ENCODE measurements around the gene DNMT3A.

DNMT3A gene

DNA sequence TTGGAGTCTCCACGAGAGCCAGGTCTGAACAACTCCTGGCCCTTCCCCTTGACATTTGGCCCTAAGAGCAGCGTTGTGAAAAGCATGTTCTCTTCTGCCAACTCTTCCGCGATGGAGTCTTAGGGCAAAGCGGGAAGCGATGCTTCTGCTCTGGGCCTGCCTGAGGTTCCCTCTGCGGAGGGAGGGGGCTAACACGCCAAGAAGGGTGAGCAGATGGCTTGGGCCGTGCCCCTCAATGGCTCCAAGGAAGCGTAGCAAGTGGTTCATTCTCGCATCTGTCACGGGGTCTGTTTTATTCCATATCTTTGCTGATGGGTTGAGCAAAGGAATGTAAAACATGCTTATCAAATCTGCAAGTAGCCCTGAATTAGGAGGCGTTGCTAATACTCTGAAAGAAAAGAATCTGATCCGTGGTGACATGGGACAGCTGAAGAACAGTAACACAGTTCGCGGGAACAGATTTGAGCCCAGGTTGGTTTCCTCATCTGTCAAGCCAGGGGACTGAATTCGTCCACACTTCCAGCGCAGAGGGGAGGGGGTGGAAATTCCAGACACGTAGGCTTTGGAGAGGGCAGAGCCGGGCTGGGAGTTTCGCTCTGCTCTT, 38.0 kb downstream of the DNMT3A start:
- DNase-seq = no peak

DNA sequence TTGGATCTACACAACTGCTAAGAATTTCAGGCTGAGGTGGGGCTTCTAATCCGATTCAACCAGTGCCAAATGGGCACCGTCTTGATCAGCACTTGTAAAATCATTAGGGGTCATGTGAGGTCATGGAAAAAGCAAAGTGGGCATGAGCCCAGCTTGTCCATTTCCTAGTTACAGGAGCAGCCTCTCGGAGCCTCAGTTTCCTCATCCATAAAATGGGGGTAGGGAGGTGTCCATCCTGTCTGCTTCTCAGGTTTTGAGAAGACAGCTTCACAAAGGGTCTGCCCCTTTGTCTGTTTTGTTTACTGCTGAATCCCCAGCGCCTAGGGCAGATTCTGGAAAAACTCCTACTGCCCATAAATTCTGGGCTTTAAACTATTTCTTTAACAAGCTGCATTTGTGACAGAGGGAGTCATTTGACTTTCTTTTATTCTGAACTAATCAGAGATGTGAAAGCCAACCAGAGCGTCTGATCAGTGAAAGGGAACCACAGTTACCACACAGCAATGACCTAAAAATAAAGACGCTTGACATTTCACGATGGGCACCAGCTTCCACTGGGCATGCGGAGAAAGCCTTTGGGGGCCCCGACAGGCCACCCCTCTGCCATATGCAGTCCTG, 38.9 kb downstream of the DNMT3A start:
- no peak for DNase-seq

DNA sequence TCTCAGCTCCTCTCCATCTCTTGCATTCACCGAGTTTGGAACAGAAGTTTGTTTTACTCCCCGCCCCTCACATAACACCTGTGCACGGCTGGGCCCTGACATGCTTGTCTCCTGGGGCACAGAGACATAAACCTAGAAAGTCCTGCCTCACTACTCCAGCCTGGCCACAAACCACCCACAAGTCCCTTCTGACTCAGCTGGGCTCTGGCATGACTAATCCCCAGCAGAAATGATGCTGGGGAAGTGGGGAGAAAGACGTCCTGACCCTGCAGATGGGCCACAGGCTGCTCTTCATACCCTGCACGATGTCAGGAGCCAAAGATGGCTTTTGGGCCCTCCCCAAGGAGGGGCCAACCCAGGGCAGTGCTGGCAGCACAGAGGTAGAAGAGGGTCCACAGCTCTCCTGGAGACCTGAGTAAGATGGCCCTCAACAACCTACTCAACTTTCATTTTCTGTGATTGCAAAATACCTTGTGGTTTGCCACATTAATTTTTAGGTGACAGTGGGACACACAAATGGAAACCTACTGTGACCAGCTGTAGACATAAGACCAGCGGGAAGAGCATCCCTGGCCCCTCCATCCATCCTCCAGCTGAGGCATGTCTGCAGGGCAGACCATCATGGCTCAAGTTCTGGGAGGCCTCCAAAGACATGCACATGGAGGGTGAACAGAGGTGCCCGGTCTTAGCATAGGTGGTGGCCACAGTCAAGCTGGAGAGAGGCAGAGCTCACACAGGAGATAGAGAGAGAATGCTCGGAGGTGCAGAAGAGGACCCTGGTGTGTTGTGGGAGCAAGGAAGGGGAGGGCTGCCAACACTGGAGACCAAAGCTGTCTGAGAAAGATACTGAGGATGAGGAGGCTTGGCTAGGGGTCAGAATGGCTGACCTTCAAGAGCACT, 40.0 kb downstream of the DNMT3A start:
- DNase-seq = peak; percentile 72

DNA sequence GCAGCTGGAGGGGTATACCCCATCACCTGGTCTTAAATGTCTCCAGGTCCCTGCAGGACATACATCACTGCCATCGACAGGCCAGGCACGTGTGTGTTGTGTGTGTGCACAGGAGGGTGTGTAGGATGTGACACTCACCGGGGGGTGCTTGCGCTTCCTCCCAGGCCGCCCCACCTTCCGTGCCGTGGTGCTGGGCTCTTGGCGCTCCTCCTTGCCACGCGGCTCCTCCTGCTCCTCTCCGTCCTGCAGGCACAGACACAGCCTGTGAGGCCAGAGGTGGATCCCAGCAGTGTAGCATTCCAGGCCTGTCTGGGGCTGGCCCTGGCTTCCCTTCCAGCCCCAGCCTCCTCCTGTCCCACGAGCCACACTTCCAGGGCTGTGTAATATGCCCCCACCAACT, 41.7 kb downstream of the DNMT3A start:
- DNase-seq = no peak

DNA sequence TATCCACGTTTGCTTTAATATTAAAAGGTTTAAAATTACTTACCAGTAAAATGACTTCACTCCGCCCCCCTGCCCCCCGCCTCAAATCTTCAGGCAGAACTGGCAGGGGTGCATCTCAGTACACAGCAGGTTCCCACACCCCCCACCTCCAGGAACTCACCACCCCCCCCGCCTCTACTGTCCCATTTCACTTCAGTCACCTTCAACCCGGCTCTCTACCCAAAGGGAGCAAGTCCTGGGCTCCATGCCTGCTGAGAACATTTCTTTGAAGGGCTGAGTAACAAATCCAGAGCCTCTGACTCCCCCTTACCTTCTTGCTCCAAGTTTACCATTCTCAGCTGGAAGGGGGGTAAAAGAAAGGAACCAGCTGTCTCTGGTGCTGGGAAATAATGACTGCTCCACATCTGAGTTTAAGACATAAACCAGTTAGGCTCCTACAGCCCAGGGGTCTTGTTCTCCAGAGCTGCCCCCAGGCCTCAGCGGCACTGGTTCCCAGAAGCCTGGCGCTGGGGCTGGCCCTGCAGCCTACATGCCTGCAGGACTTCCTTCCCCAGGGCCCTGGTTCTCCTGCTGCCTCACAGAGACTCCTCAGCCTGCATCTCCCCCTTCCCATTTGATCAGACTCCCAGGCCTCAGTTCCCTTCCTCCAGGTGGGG, 42.8 kb downstream of the DNMT3A start:
- DNase-seq = no peak

DNA sequence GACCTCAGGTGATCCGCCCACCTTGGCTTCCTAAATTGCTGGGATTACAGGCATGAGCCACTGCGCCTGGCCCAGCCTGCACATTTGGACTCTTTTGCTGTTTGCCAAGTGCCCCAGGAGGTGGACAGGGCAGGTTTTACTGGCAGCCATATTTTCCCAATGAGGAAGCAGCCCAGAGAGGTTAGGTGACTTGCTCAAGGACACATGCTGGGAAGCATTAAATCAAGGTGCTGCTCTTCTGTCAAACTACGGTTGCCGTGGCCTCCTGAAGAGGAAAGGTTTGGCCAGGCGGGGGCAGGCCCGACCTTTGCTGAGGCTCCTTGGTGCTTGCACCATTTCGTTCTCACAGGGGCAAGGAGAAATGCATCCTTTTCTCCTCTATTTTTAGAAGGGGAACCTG, 44.0 kb downstream of the DNMT3A start:
- no peak for DNase-seq

DNA sequence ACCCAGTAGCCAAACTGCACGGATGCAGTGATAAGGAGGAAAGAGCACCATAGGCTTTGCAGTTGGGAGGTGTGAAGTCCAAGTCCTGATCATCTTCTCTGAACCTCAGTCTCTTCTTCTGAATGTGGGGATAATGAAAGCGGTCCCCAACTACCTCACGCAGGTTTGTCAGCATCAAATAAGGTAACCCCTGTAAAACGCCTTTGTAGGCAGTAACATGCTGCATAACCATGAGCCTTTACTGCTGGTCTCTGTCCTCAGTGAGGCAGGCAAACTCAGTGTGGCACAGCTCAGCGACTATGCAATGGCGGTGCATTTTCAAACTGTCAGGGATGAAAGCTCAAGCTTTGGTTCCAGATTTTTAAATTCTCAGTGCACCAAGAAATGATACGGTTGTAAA, 46.1 kb downstream of the DNMT3A start:
- DNase-seq = no peak

DNA sequence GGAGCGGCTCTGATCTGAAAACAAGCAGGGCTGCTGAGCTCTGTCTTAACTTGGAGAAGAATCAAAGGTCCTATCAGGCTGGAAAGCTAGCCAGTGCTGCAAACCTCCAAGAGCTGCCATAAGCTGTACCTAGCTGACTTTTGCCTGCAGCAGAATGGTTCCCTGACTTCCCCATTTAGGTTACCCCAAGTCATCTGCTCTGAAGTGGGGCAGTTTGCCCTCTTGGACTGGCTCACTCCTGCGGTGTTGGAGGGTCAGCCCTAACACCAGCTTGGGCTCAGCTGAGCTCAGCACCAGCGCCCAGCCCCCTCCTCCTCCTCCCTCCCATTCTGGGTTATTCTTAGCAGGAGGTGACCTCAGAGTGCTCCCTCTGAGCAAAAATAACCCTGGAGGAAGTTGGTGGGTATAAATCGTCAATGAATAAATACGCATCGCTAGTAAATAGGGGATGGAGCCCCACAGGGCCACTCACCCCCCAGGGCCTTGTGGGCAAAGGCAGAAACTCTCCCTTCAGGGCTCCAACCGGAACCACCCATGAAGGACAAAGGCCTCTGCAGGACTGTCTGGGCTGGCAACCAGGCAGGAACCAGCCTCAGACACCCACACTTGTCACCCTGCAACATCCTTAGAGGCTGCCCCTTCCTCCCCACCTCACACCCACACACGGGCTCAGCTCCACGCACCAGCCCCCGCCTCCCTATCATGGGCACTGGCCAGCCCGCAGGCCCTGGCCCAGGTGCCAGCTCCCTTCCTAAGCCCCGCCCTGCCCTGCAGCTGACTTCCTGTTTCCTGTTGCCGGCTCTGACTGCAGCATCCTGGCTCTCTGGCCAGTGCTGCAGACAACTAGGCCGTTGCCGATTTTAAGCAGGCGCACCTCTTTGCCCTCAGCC, 46.9 kb downstream of the DNMT3A start:
- DNase-seq = peak; percentile 80

DNA sequence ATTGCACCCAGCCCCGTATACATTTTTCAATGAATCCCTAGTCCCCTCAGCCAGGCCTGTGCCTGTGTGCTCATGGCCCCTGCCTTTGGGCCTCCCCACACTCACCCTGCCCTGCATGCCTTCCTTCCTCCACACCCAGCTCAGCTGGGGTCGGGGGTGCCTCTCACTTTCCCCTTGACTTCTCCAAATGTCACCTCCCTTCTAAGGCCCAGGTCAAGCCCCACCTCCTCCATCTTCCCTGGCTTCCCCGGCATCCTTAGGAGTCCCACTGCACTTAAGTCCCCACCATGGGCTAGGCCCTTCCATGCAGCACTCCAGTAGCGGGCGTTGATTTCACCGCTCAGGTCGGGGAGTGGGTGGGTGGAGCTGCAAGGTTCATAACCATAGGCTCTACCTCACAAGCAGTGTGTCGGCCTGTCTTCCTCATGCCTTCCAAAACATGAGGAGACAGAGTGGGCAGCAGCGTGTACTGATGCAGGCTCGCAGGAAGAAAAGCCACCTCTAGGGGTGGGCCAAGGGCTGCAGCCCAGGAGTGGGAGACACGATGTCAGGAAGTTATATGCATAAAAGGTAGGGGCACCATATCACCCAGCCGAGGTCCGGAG, 47.7 kb downstream of the DNMT3A start:
- DNase-seq = no peak

DNA sequence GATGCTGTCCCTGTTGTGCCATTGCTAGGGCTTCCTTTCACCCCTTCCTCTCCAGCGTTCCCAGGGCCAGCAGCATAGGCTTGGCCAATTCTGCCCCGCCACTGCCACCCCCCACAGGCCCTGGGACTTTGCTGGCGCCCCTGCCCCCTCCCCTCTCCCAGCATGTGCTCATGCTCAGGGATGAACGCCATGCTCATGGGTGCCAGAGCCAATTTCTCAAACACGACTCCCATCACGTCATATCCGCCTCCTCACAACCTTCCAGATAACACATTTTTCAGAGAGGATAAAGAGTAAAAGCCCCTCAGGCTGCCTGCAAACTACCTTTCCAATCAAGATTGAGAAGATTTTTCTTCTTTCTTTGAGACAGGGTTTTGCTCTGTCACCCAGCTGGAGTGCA, 48.6 kb downstream of the DNMT3A start:
- DNase-seq = no peak

DNA sequence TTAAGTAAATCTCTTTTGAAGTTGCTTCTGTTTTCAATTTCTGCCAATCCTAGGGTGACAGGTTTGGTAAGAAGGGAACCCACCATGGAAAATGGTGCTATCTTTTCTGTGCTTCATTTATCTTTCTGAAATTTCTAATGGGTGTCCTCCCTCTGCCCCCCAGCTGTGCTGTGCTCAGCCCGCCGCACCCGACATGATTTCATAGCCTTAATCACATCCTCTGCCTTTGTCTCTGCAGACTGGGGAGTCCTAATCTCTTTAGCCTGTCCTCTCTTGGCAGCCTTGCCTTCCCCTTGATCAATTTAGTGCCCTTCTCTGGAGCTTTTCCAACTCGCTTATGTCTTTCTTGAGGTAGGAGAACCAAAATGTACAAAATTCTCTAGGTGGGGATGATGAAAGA, 49.3 kb downstream of the DNMT3A start:
- no peak for DNase-seq

DNA sequence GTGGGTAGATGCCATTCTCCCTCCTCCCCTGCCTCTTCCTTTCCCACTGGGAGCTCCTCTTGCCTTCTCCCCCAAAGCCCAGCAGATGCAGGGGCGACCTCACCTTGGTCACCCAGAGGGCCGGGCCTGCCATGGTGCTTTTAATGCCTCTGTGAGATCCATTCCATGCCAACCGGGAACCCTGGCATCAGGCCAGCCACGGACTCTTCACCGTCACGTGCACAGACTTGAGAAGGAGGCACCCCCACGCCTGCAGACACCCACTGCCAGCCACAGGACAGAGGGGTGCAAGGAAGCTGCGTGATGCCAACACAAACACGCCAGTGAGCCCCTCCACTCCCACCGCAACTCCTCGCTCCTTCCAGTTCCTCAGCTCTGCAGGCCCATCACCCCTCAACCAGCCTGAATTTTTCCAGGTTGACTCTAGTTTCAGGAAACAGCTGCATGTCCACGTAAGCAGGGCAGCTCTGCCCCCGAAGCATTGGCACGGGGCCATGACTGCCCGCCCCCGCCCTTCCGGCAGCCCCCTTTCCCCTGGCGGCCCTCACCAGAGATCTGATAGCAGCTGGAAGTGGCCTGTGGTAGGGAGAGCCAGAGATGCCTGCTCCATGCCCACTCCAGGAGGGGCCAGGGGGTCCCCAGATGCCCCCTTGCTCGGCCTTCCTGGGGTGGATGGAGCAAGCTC, 50.8 kb downstream of the DNMT3A start:
- DNase-seq = no peak

DNA sequence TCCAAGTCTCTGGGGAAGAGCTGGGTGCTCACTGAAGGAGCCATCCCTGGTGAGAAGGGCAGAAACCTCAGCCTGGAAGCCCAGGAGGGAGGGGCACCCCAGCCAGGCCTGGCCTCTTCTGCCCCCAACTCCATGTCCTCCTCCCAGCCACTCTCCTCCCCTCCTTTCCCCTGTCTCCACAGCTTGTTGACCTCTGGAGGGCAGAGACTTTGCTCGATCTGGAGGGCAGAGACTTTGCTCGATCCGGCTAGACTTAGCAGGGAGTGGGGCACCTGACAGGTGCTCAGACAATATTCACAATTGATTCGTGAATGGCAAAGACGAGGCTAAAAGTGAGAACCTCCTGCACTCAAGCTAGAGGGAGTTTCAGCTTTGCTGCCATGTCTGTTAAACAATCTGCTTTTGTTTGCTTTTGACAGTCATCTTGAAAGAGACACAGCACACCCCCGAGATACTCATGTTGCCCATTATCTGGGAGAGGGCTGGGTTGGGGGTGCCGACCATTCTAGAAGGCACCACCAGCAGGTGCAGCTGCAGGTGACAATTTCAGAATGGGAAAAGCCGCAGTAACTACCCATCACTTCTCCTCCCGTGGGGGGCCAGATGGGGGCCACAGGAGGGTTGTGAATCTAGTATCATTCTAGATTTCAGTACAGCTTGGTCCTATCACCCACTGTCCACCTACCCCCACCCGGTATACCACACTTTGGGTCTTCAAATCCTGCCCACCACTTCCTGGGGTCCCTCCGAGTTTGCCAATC, 54.8 kb downstream of the DNMT3A start:
- no peak for DNase-seq

DNA sequence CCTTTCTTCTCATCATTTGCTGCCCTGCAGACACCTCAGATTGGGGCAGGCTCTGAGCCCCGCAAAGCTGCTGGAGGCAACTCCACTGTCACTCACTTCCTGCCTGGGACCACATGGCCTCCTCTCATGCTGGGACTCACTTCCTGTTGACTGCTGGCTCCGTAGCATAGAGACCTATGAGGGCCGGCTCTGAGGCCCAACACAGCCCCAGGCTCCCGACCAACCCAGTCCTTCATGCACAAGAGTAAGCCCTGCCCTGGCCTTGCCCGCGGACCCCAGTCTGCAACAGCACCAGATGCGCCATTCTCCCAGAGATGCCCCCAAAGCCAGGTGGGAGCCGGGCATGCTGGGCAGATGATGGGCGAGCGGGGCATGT, 55.7 kb downstream of the DNMT3A start:
- peak; percentile 78 for DNase-seq

DNA sequence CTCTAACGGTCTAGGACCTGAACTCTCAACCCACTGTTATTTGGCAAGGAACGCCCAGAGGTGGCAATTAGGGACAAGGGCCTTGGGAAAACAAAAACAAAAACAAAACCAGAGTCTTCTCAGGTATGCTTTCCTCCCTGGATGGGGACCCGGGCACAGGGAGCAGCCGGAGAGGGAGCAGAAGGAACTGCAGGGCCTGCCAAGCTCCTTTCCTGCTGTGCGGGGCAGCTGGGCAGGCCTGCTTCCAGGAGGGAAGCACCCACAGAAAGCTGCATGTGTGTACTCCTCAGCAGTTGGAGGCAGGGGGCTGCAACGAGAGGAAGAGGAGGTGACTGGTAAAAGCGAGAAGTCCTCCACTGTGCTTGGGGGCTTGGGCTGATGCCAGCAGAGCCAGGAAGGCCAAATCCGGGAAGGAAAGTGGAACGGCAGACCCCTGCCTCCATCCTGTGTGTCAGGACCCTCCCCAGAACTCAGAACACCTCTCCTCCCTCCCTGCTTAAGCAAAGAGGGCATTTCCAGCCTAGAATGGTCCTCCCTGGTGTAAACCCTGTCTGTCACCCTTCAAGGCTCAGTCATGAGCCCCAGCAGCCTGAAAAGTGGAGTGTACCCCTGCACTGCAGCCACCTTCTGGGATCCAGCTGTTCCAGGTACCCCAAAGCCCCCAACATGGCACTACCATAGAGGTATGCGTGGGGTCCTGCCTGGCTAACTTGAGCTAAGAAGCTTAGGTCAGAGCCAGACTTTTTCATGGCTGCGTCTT, 56.3 kb downstream of the DNMT3A start:
- DNase-seq = no peak

DNA sequence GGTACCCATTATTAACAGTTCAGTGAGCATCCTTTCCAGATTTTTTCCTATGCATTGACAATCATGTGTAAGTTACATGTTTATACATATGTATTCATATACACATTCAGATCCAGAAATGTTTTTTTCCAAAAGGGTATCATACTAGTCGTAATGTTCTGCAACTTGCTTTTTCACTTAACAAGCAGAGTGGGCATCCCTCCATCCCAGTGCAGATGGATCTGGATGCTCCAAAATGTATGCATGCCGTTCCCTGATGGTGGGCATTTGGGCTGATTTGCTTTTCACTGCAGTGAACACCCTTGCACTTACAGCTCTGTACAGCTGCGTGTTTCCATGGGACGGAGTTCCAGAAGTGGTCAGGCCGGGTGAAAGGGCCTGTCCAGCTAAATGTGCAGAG, 57.0 kb downstream of the DNMT3A start:
- DNase-seq = no peak

DNA sequence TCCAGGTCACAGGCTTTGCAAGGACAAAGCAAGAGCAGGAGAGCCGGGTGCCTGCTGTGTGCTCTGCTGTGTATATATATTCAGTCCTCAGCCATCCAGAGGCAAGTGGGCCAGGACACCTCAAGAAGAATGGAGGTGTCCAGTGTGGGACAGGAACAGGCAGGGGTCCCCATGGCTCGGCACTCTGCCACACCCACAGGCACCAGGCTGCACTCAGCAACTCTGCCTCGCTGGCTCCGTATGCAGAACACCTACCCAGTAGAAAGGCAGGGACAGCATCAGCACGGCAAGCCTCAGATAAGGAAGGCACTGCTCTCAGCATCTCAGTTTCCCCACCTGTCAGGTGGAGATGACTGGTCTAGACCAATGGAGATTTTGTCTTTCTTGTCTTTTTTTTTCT, 57.8 kb downstream of the DNMT3A start:
- no peak for DNase-seq

DNA sequence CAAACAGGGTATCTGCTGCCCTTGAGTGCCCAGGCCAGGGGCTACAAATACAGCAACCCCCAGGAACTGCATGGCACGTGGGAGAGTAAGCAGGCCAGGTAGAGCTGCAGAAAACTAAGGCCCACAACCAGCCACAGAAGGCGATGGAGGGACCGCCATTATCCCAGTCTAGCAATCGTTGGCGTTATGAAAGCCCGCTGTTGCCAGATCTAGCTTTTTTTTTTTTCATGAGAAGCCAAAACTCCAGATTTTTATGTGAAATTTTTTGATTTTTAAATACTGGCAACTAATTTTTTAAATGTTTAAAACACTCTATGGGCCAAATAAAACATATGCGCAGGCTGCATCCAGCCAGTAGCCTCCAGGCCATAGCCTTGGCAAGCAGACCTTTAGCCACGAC, 59.8 kb downstream of the DNMT3A start:
- no peak for DNase-seq

DNA sequence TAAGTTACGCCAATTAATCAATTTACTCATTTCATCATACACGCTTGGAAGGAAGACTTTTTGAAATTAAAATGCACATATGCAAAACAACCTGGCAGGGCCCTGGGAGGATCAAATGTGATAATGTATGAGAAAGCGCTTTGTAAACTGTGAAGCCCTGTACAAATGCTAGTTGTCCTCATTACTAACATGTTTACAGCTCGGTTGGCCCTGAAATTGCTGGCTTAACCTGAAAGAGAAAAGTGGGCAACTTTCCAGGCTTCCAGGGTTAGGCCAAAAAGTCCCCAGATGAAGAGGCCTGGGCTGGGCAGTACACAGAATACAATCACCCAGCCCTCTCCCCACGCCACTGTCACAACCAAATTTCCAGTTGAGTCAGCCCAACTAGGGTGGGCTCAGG, 60.2 kb downstream of the DNMT3A start:
- no peak for DNase-seq

Data from CD4-positive, alpha-beta T cell treated with Interleukin-15 for 1 hour (primary cell).